Smooth muscle cell (in vitro differentiated cells): Measurements from ENCODE around the gene CPED1. TPM values are rescaled to one million over a fixed set of nuclear protein-coding genes. Genes with fewer than 3 reads are reported as not detected.

Experiments
- DNase-seq: peaks from one replicate; lab custom pipeline; 2025; ENCODE audit not compliant: unreplicated experiment; lab: John Stamatoyannopoulos, UW
- H2AFZ ChIP-seq: fragments of 200-600 bp; sonication (generic); 2 replicates; pipeline ENCODE4 v1.6.0; 2016; ENCODE audit warnings: antibody characterized with exemption, low read depth, mild to moderate bottlenecking
- H3F3A ChIP-seq: fragments of 200-600 bp; sonication (generic); 2 replicates; pipeline ENCODE4 v1.6.0; 2017; ENCODE audit warnings: antibody characterized with exemption, low read depth
- H3K27ac ChIP-seq: fragments of 200-600 bp; sonication (generic); 2 replicates; pipeline ENCODE4 v1.5.1; 2016; ENCODE audit warnings: low read depth, mild to moderate bottlenecking
- H3K27me3 ChIP-seq: fragments of 200-600 bp; sonication (generic); 2 replicates; pipeline ENCODE4 v1.6.1; 2016; ENCODE audit warnings: low read depth, mild to moderate bottlenecking
- H3K36me3 ChIP-seq: fragments of 200-600 bp; sonication (generic); 2 replicates; pipeline ENCODE4 v1.5.1; 2016; ENCODE audit warnings: low read depth
- H3K4me1 ChIP-seq: fragments of 200-600 bp; sonication (generic); 2 replicates; pipeline ENCODE4 v1.5.1; 2016; ENCODE audit warnings: low read depth
- H3K4me2 ChIP-seq: fragments of 200-600 bp; sonication (generic); 2 replicates; pipeline ENCODE4 v1.6.0; 2016; ENCODE audit warnings: mild to moderate bottlenecking
- H3K4me3 ChIP-seq: fragments of 200-600 bp; sonication (generic); 2 replicates; pipeline ENCODE4 v1.5.1; 2016; ENCODE audit warnings: mild to moderate bottlenecking
- H3K79me2 ChIP-seq: fragments of 200-600 bp; sonication (generic); 2 replicates; pipeline ENCODE4 v1.6.0; 2016; ENCODE audit warnings: low read depth, mild to moderate bottlenecking
- H3K9ac ChIP-seq: fragments of 200-600 bp; sonication (generic); 2 replicates; pipeline ENCODE4 v1.6.0; 2016; ENCODE audit warnings: low read depth
- H3K9me3 ChIP-seq: fragments of 200-600 bp; sonication (generic); replicated peaks from 2 replicates; pipeline ENCODE4 v1.5.1; 2016; ENCODE audit warnings: low read depth
- H4K20me1 ChIP-seq: fragments of 200-600 bp; sonication (generic); 2 replicates; pipeline ENCODE4 v1.6.0; 2016; ENCODE audit warnings: low read depth
- CTCF ChIP-seq: fragments of 200-600 bp; sonication (generic); IDR thresholded peaks from 2 replicates; pipeline ENCODE4 v1.5.1; 2017; ENCODE audit warnings: borderline replicate concordance, mild to moderate bottlenecking, antibody characterized with exemption; ENCODE audit not compliant: insufficient read depth, poor library complexity, severe bottlenecking
- WGBS: methylation state at CpG from one replicate; pipeline ENCODE4 v1.1.7; 2016; ENCODE audit warnings: low lambda C conversion rate; 5-methylcytosine and 5-hydroxymethylcytosine counted together
- polyA plus RNA-seq: library from polyadenylated mRNA; unstranded; fragments of >200 nt; fragmentation: Nextera tagmentation; extraction: Ambion mirVana; gene quantifications from 2 replicates; pipeline ENCODE4 v1.2.1, GENCODE V29; 2016
- total RNA-seq: library from RNA; depleted of rRNA; stranded (reverse); fragments of >200 nt; gene quantifications from 2 replicates; pipeline ENCODE4 v1.2.3, GENCODE V29; 2014

CPED1 gene
- total and polyA plus RNA-seq, 2 experiments from 2014 or later: 9.5 to 12.9 TPM

DNA sequence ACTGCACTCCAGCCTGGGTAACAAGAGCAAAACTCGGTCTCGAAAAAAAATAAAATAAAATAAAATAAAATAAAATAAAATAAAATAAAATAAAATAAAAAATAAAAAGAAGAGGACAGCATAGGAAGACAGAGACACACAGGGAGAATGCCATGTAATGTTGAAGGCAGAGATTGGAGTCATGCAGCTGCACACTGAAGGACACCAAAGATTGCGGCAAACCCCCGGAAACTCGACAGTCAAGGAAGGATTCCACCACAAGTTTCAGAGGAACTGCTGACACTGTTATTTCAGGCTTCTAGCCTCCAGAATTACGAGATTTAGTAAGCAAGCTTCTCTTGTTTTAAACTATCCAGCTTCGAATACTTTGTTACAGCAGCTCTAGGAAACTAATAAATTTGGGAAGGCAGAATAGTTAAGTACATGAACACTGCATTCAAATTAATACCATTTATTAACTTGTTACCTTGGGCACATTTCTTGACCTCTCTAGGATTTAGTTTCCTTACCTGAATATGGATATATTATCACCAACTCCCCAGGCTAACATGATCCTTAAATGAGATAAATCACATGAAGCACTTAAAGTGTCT is 9.5 kb downstream of the CPED1 start:
- Histone ChIP-seq H3K9me3 (no peaks in the 10 kb centered on the region), H3F3A (peaks cover 7% of the 10 kb centered on the region), H3K36me3 (no peaks in the 10 kb centered on the region), H3K4me2 (peak overlapping the region; percentile 79), H3K79me2 (peaks cover 27% of the 10 kb centered on the region), H3K4me1 (peaks cover 22% of the 10 kb centered on the region), H2AFZ (peak overlapping the region; percentile 67), H3K27ac (peak overlapping the region; percentile 94), H4K20me1 (no peaks in the 10 kb centered on the region), H3K9ac (peak overlapping the region; percentile 36), H3K27me3 (no peaks in the 10 kb centered on the region), H3K4me3 (no peak overlapping the region)
- 60% methylated on average over 7 of the region's 7 CpGs for WGBS
- no peak for DNase-seq
- TF ChIP-seq CTCF: no peak

GRCh38 chr7:120998520-120998919 is 10.0 kb downstream of the CPED1 start:
- no peak for TF ChIP-seq CTCF
- Histone ChIP-seq H3K27ac (peak overlapping the region; percentile 94), H3K4me1 (peaks cover 22% of the 10 kb centered on the region), H3K36me3 (no peaks in the 10 kb centered on the region), H3K9me3 (no peaks in the 10 kb centered on the region), H3K9ac (no peak overlapping the region), H3K27me3 (no peaks in the 10 kb centered on the region), H3K4me2 (peak overlapping the region; percentile 79), H3K4me3 (no peak overlapping the region), H2AFZ (peak overlapping the region; percentile 67), H4K20me1 (no peaks in the 10 kb centered on the region), H3K79me2 (peaks cover 22% of the 10 kb centered on the region), H3F3A (peaks cover 7% of the 10 kb centered on the region)
- WGBS: 31% methylated on average over 1 of the region's 1 CpG
- no peak for DNase-seq

DNA sequence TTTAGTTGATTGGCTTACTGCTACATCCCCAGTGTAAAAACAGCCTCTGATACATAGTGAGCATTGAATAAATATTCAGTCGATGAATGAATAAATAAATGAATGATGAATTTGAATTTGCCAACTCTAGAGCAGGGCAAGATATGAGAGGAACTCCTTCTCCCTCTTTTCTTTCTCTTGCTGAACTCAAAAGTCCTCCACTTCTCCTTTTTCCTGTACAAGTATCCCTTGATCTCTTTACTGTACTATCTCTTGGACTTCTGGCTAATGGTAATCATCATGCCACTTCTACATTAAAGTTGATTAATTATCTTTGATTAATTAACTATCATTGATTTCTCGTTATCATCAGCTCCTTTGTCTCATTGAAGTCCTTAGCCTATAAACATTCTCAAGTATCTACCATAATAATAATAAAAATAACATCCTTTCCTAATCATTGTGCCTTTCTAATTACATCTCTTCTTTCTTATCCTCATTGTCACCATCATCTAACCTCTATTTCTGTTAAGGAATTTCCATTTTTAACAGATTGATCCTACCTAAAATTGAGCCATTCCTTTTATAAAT is 10.6 kb downstream of the CPED1 start:
- peaks cover 7% of the 10 kb centered on the region for H3F3A ChIP-seq
- peaks cover 22% of the 10 kb centered on the region for H3K4me1 ChIP-seq
- H3K27me3 ChIP-seq: no peaks in the 10 kb centered on the region
- WGBS: 84% methylated on average over 2 of the region's 2 CpGs
- TF ChIP-seq CTCF: no peak
- peaks cover 25% of the 10 kb centered on the region for H3K79me2 ChIP-seq
- H3K4me3 ChIP-seq: no peak overlapping the region
- peak overlapping the region; percentile 8 for H3K9ac ChIP-seq
- H3K4me2 ChIP-seq: peak overlapping the region; percentile 79
- peak overlapping the region; percentile 15 for H2AFZ ChIP-seq
- H3K9me3 ChIP-seq: no peaks in the 10 kb centered on the region
- H4K20me1 ChIP-seq: no peaks in the 10 kb centered on the region
- H3K27ac ChIP-seq: peak overlapping the region; percentile 94
- no peak for DNase-seq
- no peaks in the 10 kb centered on the region for H3K36me3 ChIP-seq
